GM19467 (cell line): ENCODE results near the gene ZNF24.

ENCODE experiments used
- ATAC-seq: cut with Tn5 transposase; IDR thresholded peaks from one replicate; pipeline ENCODE4 v1.9.1; 2021; ENCODE audit warnings: mild to moderate bottlenecking, moderate library complexity; ENCODE audit not compliant: unreplicated experiment

The ZNF24 gene

DNA sequence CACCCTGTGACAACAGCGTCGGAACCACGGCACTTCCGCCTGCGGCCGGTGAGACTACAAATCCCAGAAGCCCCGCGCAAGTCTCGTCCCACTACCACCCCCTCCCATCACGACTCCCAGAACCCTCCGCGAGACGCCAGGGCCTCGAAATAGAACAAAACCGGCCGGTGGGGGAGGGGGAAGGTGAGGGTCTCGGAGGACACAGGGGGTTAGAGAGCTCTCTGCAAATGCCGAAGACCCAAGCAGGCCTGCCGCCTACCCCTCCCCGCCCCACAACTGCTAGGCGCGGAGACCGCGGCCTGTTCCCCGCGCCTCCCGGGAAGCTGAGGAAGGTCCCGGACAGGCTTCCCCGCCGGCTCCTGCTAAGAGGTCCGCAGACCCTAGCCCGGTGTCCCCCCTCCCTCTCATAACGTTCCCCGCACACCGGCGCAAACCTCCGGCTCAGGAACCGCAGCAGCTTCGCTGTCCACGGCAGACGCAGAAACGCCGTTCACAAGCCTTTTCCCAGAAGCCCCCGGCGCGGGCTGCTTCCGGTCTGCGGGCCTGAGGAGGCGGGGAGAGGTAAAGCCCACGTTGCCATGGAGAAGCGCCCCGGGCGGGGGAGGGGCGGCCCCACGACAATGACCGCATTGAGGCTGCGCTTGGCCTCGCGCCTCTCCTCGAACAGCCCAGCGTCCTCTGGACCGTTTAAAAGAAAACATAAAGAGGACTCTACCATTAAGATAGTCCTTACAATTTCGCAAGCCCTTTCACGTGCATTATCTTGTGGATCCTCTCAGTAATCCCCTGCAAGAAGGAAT, at the start of gene ZNF24:
TSS of gene ZNF24 (minus strand) at position 485 of the 800 bp plus-strand sequence. CDS start 3,770 bp downstream, outside the sequence.
- ATAC-seq, result peak; percentile 89

DNA sequence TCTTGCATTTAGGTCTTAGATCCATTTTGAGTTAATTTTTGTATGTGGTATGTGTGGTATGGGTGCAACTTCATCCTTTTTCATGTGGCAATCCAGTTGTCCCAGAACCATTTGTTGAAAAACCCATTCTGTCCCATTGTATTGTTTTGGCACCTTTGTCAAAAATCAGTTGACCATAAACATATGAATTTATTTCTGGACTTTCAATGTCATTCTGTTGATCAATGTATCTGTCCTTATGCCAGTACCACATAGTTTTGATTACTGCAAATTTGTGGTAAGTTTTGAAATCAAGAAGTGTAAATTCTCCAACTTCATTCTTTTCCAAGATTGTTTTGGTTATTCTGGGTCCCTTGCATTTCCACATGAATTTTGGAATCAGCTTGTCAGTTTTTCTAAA, 49.5 kb upstream of the ZNF24 start:
- ATAC-seq, result no peak

DNA sequence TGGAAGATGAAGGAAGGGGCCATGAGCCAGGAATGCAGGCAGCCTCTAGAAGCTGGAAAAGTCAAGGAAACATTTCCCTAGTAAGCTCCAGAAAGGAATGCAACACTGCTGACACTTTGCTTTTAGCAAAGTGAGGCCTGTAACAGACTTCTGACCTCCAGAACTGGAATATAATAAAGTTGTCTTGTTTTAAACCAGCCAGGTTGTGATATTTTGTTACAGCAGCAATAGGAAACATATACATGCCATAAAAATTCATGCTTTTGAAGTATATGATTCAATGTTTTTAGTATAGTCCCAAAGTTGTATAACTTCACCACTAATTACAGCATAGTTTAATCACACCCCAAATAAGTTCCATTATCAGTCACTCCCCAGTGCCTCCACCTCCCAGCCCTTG, 48.2 kb upstream of the ZNF24 start:
- ATAC-seq, result no peak

DNA sequence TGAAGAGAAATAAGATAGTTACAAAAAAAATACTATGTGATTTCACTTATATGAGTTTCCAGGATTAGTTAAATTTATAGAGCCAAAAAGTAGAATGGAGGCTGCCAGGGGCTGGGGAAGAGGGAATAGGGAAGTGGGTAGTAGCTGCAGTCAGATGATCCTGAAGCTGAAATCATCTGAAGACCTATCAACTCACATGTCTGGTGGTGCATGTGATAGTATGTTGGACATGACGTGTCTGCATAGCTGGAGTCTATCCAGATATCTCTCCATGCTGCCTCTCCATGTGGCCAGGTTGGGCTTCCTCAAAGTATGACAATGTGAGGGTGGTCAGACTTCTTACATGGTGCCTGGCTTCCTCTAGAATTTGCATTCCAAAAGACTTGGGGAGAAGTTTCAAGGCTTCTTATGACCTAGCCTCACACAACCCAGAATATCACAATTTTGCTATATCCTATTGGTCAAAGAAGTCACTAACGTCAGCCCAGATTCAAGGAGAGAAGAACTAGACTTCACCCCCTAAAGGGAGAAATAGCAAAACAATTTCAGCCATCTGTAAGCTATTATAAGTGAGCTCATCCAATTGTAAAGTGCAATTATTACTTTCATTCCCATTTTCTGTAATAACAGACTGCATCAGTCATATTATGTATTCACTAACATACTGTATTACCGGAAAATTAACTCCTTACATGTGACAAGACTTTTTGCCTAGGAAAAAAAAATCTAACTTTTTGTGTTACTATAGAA, 46.9 kb upstream of the ZNF24 start:
- no peak for ATAC-seq

DNA sequence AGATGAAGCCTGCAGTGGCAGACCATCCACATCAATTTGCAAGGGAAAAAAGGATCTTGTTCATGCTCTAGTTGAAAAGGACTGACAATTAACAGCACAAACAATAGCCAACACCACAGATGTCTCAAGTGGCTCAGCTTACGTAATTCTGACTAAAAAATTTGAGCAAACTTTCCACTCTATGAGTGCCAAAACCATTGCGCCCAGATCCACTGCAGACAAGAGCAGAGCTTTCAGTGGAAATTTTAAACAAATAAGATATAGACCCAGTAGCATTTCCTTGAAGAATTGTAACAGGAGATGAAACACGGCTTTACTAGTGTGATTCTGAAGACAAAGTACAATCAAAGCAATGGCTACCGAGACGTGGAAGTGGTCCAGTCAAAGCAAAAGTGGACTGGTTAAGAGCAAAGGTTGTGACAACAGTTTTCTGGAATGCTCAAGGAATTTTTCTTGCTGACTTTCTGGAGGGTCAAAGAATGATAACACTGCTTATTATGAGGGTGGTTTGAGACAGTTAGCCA, 44.9 kb upstream of the ZNF24 start:
- ATAC-seq, result no peak

DNA sequence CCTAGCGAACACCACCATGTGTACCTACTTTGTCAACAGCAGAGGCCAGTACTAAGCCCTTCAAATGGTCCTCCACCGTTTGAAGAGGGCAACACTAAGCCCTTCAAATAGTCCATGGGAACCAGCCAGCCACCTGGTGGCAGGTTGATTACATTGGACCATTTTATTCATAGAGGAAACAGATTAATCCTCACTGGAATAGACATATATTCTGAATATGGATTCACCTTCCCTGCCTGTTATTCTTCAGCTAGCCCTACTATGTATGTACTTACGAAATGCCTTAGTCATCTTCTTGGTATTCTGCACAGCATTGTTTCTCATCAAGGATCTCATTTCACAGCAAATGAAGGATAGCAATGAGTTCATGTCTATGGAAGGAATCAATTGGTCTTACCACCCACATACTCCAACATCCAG, 42.9 kb upstream of the ZNF24 start:
- ATAC-seq, result no peak

DNA sequence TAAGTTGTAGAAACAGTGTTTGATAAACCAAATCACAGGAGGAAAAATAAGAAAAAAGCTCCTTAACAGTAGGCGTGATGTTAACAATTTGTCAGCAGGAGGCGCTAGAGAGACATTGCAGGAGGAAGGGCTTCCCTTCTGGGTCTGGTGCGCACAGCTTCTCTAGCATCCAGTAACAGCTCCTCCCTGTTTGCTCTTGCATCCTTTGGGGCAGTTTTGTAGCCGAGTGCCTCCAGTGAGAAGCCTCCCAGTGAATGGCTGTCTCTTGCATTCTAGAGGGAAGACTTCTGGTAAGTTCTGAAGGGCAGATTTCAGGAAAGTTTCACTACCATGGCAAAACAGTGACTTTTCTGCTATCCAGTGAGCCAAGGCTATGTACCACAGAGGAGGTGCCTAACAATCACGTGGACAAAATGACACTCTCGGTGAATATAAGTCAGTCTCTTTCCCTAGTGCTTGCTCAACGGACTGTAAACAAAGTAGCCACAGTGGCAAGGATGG, 42.4 kb upstream of the ZNF24 start:
- ATAC-seq, result no peak

DNA sequence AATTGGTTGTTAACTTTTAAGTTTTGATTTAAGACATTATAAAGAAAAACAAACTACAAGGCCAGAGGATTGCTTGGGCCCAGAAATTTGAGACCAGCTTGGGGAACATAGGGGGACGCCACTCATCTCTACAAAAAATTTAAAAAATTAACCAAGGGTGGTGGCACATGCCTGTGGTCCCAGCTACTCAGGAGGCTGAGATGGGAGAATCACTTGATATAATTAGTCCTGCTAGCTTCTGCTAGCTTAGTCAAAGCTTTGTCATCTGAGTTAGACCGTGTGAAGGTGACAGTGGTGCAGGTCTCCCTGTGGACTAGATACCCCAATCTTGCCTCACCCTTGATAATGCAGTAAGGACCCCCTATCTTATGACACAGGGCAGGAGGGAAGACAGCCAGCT, 38.9 kb upstream of the ZNF24 start:
- no peak for ATAC-seq

DNA sequence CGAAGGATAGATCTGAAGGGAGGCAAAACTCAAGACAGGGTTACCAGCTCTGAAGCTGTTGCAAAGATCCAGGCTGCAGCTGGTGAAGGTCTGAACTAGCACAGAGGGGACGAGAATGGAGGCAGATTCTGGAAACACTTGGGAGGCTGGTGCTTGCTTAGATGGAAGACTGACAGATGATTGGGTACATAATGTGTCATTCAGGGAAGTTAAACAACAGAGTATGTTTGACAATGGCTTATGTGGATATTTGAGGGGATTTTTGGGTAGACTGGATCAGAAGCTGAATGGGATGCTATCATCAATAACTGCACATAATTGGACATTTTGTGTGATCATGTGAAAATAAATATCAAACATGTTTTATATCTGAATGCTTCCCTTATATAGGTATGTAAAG, 35.2 kb upstream of the ZNF24 start:
- ATAC-seq, result no peak

DNA sequence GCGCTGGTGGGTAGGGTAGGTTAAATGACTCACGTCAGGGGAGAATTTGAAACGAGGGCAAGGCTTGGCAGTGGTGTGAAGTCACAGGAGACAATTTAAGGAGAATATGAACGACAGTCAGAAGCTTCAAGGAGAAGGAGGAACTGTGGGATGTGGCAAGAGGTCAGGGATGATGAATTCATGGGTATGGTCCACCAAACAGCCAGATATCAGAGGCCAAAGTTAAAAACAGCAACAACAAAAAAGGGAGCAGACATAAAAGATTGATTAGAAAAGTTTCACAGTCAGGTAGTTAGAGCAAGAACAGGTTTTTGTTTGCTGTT, 34.3 kb upstream of the ZNF24 start:
- ATAC-seq, result no peak

DNA sequence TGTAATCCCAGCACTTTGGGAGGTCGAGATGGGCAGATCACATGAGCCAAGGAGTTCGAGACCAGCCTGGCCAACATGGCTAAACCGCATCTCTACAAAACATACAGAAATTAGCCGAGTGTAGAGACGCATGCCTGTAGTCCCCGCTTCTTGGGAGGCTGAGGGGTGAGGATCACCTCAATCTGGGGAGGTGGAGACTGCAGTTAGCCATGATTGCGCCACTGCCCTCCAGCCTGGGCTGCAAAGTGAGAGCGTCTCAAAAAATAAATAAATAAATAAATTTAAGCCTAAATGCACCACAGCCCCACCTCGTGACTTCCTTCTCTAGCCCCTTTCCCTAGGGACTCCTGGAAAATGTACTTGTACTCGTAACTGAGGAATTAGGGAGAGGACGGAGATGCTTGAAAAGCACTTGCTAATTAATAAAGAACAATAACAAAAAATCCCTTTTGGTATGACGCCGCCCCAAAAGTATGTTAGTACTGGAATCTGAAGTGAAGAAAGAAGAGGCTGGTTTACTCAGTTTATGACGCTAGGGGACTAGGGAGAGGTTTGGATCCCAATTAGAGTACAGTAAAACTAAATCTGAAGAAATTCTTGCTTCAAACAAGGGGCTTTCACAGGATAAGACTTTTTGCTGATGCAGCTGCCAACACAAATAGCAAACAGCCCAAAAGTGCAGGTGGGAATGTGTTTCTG, 33.8 kb upstream of the ZNF24 start:
- no peak for ATAC-seq

DNA sequence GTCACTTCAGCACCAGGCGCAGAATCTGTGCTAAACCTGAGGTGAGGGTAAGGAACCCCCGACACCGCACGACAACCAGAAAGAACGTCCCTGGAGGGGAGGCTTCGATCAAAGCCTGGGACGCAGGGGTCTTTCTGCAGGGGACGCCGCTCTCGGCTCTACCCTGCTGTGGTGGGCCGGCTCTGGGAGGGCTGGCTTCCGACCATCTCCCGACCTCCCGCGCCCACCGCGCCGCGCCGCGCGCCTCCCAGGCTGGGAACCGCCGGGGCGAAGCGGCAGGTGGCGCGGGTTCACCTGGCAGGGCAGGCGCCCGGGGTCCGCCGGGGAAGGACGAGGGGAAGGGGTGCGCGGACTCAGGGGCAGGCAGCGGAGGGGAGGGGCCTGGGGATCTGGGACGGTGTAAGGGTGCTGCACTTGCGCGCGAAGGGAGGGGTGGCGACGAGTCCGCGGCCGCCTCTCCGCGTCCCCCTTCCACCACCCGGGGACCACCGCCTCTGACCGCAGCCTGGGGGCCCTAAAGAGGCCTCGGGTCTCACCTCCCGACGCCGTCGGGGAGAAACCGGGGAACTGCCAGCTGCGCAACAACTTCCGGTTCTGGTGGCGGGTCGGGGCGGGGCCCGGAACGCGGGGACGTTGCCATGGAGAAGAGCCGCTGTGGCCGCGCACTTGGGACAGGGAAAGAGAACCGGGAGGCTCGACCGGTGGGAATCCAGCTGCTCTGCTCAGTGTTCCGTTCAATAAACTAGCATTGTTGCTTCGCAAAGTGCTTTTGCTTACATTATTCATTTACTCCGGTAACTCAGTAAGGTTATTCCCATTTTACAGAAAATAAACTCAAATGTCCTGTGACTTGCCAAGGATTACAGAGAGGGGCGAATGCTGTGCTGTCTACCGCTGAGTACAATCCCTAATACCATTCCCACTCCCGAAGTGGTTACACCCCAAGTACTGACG, 32.8 kb upstream of the ZNF24 start, which contains the start of gene ZNF396:
TSS of gene ZNF396 (minus strand) at position 596 of the 954 bp plus-strand sequence. CDS start 3,045 bp downstream, outside the sequence.
- peak; percentile 84 for ATAC-seq

DNA sequence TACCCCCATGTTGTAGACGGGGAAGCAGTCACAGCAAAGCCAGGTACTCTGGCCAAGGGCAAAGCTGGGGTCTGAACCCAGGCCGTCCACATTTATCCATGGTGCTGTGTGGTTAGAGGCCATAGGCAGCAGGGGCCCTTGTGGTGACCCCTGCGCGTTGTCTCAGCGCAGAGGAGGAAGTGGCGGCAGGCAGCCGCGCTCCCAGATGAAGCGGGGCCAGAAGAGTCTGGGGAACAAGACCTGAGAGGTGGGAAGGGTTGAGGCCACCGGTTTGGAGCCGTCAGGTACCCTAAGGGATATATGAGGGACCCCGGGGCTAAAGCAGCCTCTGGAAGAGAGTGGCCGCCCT, 32.1 kb upstream of the ZNF24 start:
- ATAC-seq, result peak; percentile 40

DNA sequence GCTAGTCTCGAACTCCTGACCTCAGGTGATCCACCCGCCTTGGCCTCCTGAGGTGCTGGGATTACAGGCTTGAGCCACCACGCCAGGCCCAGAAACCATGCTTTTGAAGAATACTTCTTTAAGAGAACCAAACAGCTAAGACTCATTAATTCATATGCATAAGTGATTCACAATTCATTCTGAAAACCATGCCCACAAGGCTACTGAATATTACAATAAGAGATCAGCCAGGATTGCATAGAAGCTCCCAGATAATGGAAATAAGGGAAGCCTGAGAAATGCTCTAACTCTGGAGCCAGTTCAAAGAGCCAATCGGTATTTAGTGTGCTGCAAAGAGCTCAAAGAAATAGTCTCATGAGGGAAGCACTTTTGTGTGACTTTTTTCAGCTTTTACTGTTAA, 30.5 kb upstream of the ZNF24 start:
- ATAC-seq, result no peak

DNA sequence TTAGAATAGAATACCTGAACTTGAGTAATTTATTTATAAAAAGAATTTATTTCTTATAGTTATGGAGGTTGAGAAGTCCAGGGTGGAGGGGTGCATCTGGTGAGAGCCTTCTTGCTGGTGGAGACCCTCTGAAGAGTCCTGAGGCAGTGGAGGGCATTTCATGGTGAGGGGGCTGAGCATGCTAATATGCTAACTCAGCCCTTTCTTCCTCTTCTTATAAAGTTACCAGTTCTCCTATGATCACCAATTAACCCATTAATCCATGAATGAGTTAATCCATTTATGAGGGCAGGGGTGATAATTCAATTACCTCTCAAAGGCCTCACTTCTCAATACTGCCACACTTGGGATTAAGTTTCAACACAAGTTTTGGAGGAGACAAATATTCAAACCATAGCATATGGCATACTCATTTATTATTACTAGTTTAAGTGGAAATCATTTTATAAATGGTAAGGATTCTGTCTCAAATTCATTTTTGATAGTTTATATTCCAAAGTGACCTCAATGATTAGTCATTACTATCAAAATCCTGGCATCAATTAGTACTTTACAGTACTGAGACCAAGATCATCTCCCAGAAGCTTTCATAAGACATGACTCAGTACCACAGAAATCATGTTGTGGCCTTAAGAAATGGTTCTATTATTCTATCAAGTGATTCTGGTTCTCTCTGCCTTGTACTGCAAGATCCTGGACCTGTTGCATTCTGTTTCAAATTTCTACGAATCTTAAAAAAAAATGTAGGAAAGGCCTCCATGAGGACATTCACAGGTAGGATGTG, 27.4 kb upstream of the ZNF24 start:
- no peak for ATAC-seq

DNA sequence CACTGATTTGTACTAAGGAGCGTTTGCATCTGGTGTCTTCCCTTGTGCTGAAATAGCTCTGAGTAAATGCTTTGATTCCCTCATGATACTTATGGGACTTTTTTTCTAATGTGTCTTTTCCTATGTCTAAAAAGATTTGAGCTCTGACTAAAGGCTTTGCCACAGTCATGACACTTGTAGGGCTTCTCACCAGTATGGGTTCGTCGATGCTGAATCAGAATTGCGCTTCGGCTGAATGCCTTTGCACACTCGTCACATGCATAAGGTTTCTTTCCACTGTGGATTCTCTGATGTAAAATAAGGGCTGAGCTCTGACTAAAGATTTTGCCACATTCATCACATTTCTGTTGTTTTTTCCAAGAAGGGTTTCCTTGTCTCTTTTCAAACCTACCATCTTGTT, 24.9 kb upstream of the ZNF24 start:
- ATAC-seq, result no peak

DNA sequence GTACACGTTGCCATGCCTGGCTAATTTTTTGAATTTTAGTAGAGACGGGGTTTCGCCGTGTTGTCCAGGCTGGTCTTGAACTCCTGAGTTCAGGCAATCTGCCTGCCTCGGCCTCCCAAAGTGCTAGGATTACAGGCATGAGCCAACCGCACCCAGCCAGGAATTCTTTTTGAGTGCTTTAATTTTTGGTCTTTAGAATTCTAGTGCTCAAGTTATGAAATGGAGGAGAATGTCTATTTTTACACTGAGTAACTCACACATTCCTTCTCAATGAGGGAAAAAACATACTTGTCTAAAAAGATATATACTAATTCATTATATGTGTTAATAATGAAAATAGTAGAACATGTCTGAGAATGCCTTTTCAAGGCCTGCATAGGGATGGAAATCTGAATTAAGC, 24.4 kb upstream of the ZNF24 start:
- ATAC-seq, result no peak

DNA sequence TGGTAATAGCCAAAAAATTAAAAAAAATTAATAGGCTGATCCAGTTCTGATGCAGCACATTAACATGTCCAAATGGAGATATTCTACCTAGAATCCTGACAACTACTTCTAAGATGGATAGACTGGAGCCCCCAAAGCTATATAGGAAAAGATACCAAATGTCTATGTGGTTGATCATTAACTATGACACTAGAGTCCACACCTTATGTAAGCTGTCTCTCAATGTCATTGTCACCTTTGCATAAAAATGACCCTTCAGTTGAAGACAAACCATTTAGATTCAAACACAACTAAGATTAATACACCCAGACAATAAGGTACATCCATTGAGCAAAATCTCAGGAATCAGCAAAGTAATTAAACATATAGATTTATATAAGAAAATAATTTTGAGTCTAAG, 18.3 kb upstream of the ZNF24 start:
- no peak for ATAC-seq

DNA sequence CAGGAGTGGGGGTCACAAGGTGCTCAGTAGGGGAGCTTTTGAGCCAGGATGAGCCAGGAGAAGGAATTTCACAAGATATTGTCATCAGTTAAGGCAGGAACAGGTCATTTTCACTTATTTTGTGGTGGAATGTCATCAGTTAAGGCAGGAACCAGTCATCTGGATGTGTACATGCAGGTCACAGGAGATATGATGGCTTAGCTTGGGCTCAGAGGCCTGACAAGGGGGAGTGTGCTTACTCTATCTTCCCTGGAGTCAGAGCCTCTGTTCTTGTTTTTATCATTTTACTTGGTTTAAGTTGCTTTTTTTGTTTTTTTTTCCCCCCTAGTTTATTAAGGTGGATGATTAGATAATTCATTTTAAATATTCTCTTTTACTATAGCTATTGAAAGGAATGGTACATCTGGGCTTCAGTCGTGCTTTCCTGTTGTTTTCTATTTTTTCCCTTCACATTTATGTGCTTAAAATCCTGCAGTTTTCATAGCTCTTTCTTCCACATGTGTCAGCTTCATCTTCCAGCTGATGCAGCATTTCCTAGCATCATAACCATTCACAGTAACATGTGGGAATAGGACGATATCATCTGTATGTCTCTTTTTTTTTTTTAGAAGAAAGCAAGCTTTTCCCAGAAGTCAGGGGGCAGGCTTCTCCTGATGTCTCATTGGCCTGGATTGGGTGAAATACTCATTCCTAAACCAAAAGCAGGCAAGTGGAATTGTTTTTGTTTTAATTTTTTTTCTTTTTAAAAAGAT, 17.5 kb upstream of the ZNF24 start:
- ATAC-seq, result no peak
